Chondrocyte (in vitro differentiated cells): ENCODE data around the gene PCDHGB2. TPM values are rescaled to one million over a fixed set of nuclear protein-coding genes. Genes with fewer than 3 reads are reported as not detected.
A peak's percentile ranks its signal among the peaks of the same experiment; 100 is the strongest.

Experiments used
- DNase-seq: peaks from one replicate; pipeline ENCODE4 v3.0.0; 2021; ENCODE audit warnings: mixed read lengths, low spot score
- H3K27ac Mint-ChIP-seq: one replicate; pipeline ENCODE4 v1.8.0; 2021; ENCODE audit warnings: mild to moderate bottlenecking, moderate library complexity, mixed read lengths; ENCODE audit not compliant: unreplicated experiment
- H3K27me3 Mint-ChIP-seq: 2 replicates; pipeline ENCODE4 v1.8.0; 2021; ENCODE audit warnings: low read depth, mixed read lengths
- H3K36me3 Mint-ChIP-seq: 2 replicates; pipeline ENCODE4 v1.8.0; 2021; ENCODE audit warnings: low read depth, mixed read lengths
- H3K4me1 Mint-ChIP-seq: 2 replicates; pipeline ENCODE4 v1.8.0; 2021; ENCODE audit warnings: low read depth, mild to moderate bottlenecking, mixed read lengths
- H3K4me3 Mint-ChIP-seq: one replicate; pipeline ENCODE4 v1.8.0; 2021; ENCODE audit warnings: mild to moderate bottlenecking, moderate library complexity, mixed read lengths; ENCODE audit not compliant: unreplicated experiment
- H3K9me3 Mint-ChIP-seq: 2 replicates; pipeline ENCODE4 v1.8.0; 2021; ENCODE audit warnings: low read depth, mixed read lengths
- CTCF ChIP-seq: fragments of 200-600 bp; sonication (generic); IDR thresholded peaks from 2 replicates; pipeline ENCODE4 v1.5.0; 2021; ENCODE audit warnings: antibody characterized with exemption, mild to moderate bottlenecking, moderate library complexity
- total RNA-seq: library from RNA; stranded (reverse); gene quantifications from 3 replicates; pipeline ENCODE4 v1.2.1, GENCODE V29; 2021

Gene PCDHGB2
- total RNA-seq, 1 donor from 2014 or later: 1.0 TPM

GRCh38 chr5:141409598-141410306, 50.0 kb downstream of the PCDHGB2 start:
- no peak for DNase-seq
- H3K4me3 Mint-ChIP-seq: peak overlapping the region; percentile 93
- H3K4me1 Mint-ChIP-seq: peaks cover 41% of the 10 kb centered on the region
- H3K9me3 Mint-ChIP-seq: peaks cover 36% of the 10 kb centered on the region
- TF ChIP-seq CTCF: no peak
- H3K36me3 Mint-ChIP-seq: peaks cover 44% of the 10 kb centered on the region
- no peaks in the 10 kb centered on the region for H3K27me3 Mint-ChIP-seq
- H3K27ac Mint-ChIP-seq: no peak overlapping the region

DNA sequence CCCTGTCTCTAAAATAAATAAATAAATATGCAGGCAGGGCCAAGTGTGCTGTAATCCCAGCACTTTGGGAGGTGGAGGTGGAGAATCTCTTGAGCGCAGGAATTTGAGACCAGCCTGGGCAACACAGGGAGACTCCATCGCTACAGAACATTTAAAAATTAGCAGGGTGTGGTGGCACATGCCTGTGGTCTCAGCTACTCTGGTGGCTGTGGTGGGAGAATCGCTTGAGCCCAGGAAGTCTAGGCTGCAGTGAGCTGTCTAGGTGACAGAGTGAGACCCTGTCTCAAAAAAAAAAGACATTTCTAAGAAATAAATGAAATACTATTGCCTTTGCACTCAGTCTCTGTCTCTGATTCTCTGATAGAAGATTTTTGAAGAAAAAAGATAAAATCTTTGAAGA, 51.8 kb downstream of the PCDHGB2 start:
- Mint-ChIP-seq H3K27me3 (no peaks in the 10 kb centered on the region), H3K4me1 (peaks cover 41% of the 10 kb centered on the region), H3K9me3 (peaks cover 44% of the 10 kb centered on the region), H3K27ac (peak overlapping the region; percentile 70), H3K36me3 (peaks cover 53% of the 10 kb centered on the region), H3K4me3 (peak overlapping the region; percentile 50)
- no peak for DNase-seq
- TF ChIP-seq CTCF: no peak

Other genes with a start within 250 kb of the PCDHGB2 start
- gene PCDHB4, start 238.2 kb upstream of the PCDHGB2 start, total RNA-seq: 2.0 to 5.4 TPM (median 2.0 TPM) in 3 replicates
- 6.6 to 11.4 TPM (median 10.2 TPM) in 3 replicates for gene PCDHB5, start 224.8 kb upstream of the PCDHGB2 start, total RNA-seq
- gene PCDHB6, start 209.9 kb upstream of the PCDHGB2 start, total RNA-seq: 1.2 to 3.1 TPM (median 1.2 TPM) in 3 replicates
- gene PCDHB7, start 187.3 kb upstream of the PCDHGB2 start, total RNA-seq: 1.1 to 2.5 TPM (median 1.2 TPM) in 3 replicates
- gene PCDHB8, start 182.2 kb upstream of the PCDHGB2 start, total RNA-seq: 1.1 to 3.1 TPM (median 1.7 TPM) in 3 replicates
- 4.3 to 6.1 TPM (median 5.9 TPM) in 3 replicates for gene PCDHB16, start 177.6 kb upstream of the PCDHGB2 start, total RNA-seq
- 3.1 to 4.8 TPM (median 3.7 TPM) in 3 replicates for gene PCDHB9, start 172.8 kb upstream of the PCDHGB2 start, total RNA-seq
- 3.8 to 5.3 TPM (median 4.3 TPM) in 3 replicates for gene PCDHB10, start 167.6 kb upstream of the PCDHGB2 start, total RNA-seq
- gene PCDHB11, start 160.4 kb upstream of the PCDHGB2 start, total RNA-seq: 0.90 to 2.4 TPM (median 1.3 TPM) in 3 replicates
- gene PCDHB12, start 151.3 kb upstream of the PCDHGB2 start, total RNA-seq: 1.5 to 2.4 TPM (median 1.7 TPM) in 3 replicates
- gene PCDHB13, start 146.1 kb upstream of the PCDHGB2 start, total RNA-seq: 2.4 to 2.9 TPM (median 2.9 TPM) in 3 replicates
- 2.7 to 4.9 TPM (median 4.0 TPM) in 3 replicates for gene PCDHB14, start 136.7 kb upstream of the PCDHGB2 start, total RNA-seq
- gene PCDHB15, start 114.6 kb upstream of the PCDHGB2 start, total RNA-seq: 1.7 to 4.3 TPM (median 1.9 TPM) in 3 replicates
- gene SLC25A2, start 55.9 kb upstream of the PCDHGB2 start, total RNA-seq: 0.15 to 0.48 TPM (median 0.41 TPM) in 3 replicates
- 66.4 to 73.3 TPM (median 69.7 TPM) in 3 replicates for gene TAF7, start 39.2 kb upstream of the PCDHGB2 start, total RNA-seq
- gene PCDHGA1, start 29.5 kb upstream of the PCDHGB2 start, total RNA-seq: 0.10 to 0.23 TPM (median 0.15 TPM) in 3 replicates
- gene PCDHGA2, start 21.2 kb upstream of the PCDHGB2 start, total RNA-seq: 0.19 to 0.30 TPM (median 0.23 TPM) in 3 replicates
- 0.12 to 0.51 TPM (median 0.28 TPM) in 3 replicates for gene PCDHGA3, start 16.2 kb upstream of the PCDHGB2 start, total RNA-seq
- gene PCDHGB1, start 9.9 kb upstream of the PCDHGB2 start, total RNA-seq: 2.4 to 2.7 TPM (median 2.7 TPM) in 3 replicates
- gene PCDHGA4, start 5.0 kb upstream of the PCDHGB2 start, total RNA-seq: 0.72 to 1.4 TPM (median 0.94 TPM) in 3 replicates
- 0.15 to 0.48 TPM (median 0.27 TPM) in 3 replicates for gene PCDHGA5, start 4.2 kb downstream of the PCDHGB2 start, total RNA-seq
- gene PCDHGB3, start 10.2 kb downstream of the PCDHGB2 start, total RNA-seq: 0.21 to 0.36 TPM (median 0.30 TPM) in 3 replicates
- 0.38 to 0.65 TPM (median 0.45 TPM) in 3 replicates for gene PCDHGA6, start 13.9 kb downstream of the PCDHGB2 start, total RNA-seq
- 0.17 to 0.31 TPM (median 0.28 TPM) in 3 replicates for gene PCDHGA7, start 22.7 kb downstream of the PCDHGB2 start, total RNA-seq
- gene PCDHGB4, start 27.7 kb downstream of the PCDHGB2 start, total RNA-seq: 12.6 to 14.2 TPM (median 14.2 TPM) in 3 replicates
- gene PCDHGA8, start 32.6 kb downstream of the PCDHGB2 start, total RNA-seq: 0.47 to 0.59 TPM (median 0.51 TPM) in 3 replicates
- 1.0 to 1.6 TPM (median 1.1 TPM) in 3 replicates for gene PCDHGB5, start 38.0 kb downstream of the PCDHGB2 start, total RNA-seq
- 0.97 to 3.6 TPM (median 1.4 TPM) in 3 replicates for gene PCDHGA9, start 42.8 kb downstream of the PCDHGB2 start, total RNA-seq
- gene PCDHGB6, start 48.0 kb downstream of the PCDHGB2 start, total RNA-seq: 52.4 to 64.2 TPM (median 56.8 TPM) in 3 replicates
- 14.9 to 17.4 TPM (median 15.8 TPM) in 3 replicates for gene PCDHGA10, start 53.0 kb downstream of the PCDHGB2 start, total RNA-seq
- gene PCDHGB7, start 57.7 kb downstream of the PCDHGB2 start, total RNA-seq: 3.5 to 5.4 TPM (median 4.3 TPM) in 3 replicates
- gene PCDHGA11, start 61.1 kb downstream of the PCDHGB2 start, total RNA-seq: 1.3 to 2.4 TPM (median 1.4 TPM) in 3 replicates
- 0.64 to 2.2 TPM (median 0.75 TPM) in 3 replicates for gene PCDHGA12, start 70.5 kb downstream of the PCDHGB2 start, total RNA-seq
- 68.9 to 91.8 TPM (median 90.8 TPM) in 3 replicates for gene PCDHGC3, start 116.0 kb downstream of the PCDHGB2 start, total RNA-seq
- gene PCDHGC4, start 125.0 kb downstream of the PCDHGB2 start, total RNA-seq: 0.72 to 1.8 TPM (median 1.1 TPM) in 3 replicates
- 1.7 to 3.6 TPM (median 2.0 TPM) in 3 replicates for gene PCDHGC5, start 129.1 kb downstream of the PCDHGB2 start, total RNA-seq